Measurements from ENCODE around the gene LEO1. TPM values are rescaled to one million over a fixed set of nuclear protein-coding genes. Genes with fewer than 3 reads are reported as not detected.

LEO1 gene
- total RNA-seq, 4 donors from 2014 or later, result 7.9 to 14.1 (median 10.5) TPM

DNA sequence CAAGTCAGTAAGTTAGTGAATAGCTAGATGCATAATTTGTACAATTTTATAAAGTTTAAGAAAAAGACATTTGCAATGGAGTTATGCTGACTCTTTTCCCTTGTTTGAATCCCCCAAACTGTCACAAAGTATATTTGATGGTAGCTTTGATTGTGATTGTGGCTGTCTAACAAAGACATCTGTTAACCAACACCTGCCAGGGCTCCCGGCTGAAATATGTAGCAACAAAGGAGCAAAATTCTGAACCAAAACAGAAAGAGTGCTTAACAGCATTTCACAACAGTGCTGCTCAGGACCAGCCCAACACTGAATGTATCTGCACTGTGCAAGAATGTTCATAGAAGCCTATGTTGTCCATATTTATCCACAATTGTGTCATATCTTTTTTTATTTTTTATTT is 39.4 kb downstream of the LEO1 start:
- 68% methylated on average over 1 of the region's 1 CpG for WGBS
- DNase-seq (ENCODE audit: extremely low spot score), result no peak
- TF ChIP-seq EP300 (IDR thresholded peaks at IDR 0.05) (no peak), POLR2A (IDR thresholded peaks at IDR 0.05; ENCODE audit: low read depth) (no peak), POLR2AphosphoS5 (IDR thresholded peaks at IDR 0.05) (no peak)
- TF ChIP-seq, protein P1, sequence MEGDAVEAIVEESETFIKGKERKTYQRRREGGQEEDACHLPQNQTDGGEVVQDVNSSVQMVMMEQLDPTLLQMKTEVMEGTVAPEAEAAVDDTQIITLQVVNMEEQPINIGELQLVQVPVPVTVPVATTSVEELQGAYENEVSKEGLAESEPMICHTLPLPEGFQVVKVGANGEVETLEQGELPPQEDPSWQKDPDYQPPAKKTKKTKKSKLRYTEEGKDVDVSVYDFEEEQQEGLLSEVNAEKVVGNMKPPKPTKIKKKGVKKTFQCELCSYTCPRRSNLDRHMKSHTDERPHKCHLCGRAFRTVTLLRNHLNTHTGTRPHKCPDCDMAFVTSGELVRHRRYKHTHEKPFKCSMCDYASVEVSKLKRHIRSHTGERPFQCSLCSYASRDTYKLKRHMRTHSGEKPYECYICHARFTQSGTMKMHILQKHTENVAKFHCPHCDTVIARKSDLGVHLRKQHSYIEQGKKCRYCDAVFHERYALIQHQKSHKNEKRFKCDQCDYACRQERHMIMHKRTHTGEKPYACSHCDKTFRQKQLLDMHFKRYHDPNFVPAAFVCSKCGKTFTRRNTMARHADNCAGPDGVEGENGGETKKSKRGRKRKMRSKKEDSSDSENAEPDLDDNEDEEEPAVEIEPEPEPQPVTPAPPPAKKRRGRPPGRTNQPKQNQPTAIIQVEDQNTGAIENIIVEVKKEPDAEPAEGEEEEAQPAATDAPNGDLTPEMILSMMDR (IDR thresholded peaks at IDR 0.05), result no peak
- Histone ChIP-seq H3K27ac (replicated peaks in 1 of 4) (no peak overlapping the region), H3K4me1 (no peaks in the 10 kb centered on the region), H3K9me3 (no peaks in the 10 kb centered on the region), H3K27me3 (no peaks in the 10 kb centered on the region), H3K36me3 (peaks cover 0 to 45% (median 23%) of the 10 kb centered on the region in 4 donors), H3K4me3 (no peak overlapping the region)
- intact Hi-C loops (cut with DNase I), result no loop called here

DNA sequence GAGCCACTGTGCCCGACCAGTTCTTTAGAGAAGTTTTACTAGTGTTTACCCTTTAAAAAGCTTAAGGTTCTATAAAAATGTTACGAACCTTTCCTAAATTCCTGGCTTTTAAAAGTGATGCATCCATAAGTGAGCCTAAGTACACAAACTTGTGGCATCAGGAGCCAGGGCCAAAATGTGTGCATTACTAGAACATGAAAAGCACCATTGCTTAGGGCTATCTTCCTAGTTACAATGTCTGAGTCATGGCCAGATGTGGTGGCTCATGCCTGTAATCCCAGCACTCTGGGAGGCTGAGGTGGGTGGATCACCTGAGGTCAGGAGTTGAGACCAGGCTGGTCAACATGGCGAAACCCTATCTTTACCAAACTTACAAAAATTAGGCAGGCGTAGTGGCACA is 39.9 kb downstream of the LEO1 start:
- intact Hi-C loops (cut with DNase I), result no loop called here
- H3K27me3 ChIP-seq, result no peaks in the 10 kb centered on the region
- no peak for DNase-seq (ENCODE audit: extremely low spot score)
- H3K36me3 ChIP-seq, result peaks cover 0 to 43% (median 23%) of the 10 kb centered on the region in 4 donors
- H3K4me3 ChIP-seq, result no peak overlapping the region
- no peak overlapping the region for H3K27ac ChIP-seq (replicated peaks in 1 of 4)
- no peaks in the 10 kb centered on the region for H3K9me3 ChIP-seq
- 97% methylated on average over 4 of the region's 4 CpGs for WGBS
- no peak for TF ChIP-seq EP300 (IDR thresholded peaks at IDR 0.05)
- TF ChIP-seq, protein P1 (IDR thresholded peaks at IDR 0.05), result no peak
- TF ChIP-seq POLR2AphosphoS5 (IDR thresholded peaks at IDR 0.05), result no peak
- no peak for TF ChIP-seq POLR2A (IDR thresholded peaks at IDR 0.05; ENCODE audit: low read depth)
- H3K4me1 ChIP-seq, result no peaks in the 10 kb centered on the region

DNA sequence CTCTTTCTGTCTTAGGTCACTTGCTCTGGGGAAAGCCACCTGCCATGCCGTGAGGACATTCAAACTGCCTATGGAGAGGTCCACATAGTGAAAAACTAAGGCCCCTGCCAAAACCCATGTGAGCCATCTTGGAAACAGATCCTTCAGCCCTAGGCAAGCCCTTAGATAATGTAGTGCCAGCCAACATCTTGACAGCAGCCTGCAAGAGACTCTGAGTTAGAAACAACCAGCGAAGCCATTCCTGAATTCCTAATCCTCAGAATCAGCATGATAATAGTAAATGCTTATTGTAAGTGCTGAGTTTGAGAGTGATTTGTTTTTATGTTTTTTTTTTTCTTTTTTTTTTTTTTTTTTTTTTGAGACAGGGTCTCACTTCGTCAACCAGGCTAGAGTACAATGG is 40.6 kb downstream of the LEO1 start:
- DNase-seq (ENCODE audit: extremely low spot score), result no peak
- Histone ChIP-seq H3K4me3 (no peak overlapping the region), H3K4me1 (no peaks in the 10 kb centered on the region), H3K9me3 (no peaks in the 10 kb centered on the region), H3K36me3 (peaks cover 0 to 36% (median 17%) of the 10 kb centered on the region in 4 donors), H3K27me3 (no peaks in the 10 kb centered on the region), H3K27ac (replicated peaks in 1 of 4) (no peak overlapping the region)
- WGBS, result 97% methylated on average over 3 of the region's 3 CpGs
- TF ChIP-seq EP300 (IDR thresholded peaks at IDR 0.05) (no peak), POLR2A (IDR thresholded peaks at IDR 0.05; ENCODE audit: low read depth) (no peak), POLR2AphosphoS5 (IDR thresholded peaks at IDR 0.05) (no peak)
- TF ChIP-seq, protein P1 (IDR thresholded peaks at IDR 0.05), result no peak
- intact Hi-C loops (cut with DNase I), result no loop called here

DNA sequence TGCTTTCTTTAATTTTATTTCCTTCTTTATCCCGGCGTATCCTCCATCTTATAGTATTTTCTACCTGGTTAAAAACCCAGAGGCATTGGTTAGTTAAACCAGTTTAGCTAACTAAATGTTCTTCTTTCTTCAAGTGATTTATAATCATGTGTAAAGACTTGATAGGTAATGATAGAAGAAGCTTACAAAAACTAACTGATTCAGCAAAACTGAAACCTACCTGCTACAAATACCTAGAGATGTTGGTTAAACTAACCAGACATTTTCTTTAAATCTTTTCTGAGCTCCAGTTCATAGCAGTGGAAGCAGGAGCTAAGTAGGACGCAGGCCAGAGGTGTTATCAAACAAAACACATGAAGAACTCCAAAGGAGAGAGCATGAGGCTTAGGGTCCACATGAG is 44.8 kb downstream of the LEO1 start:
- Histone ChIP-seq H3K4me3 (no peak overlapping the region), H3K36me3 (peaks cover 0 to 59% (median 45%) of the 10 kb centered on the region in 4 donors), H3K27me3 (no peaks in the 10 kb centered on the region), H3K27ac (replicated peaks in 1 of 4) (no peak overlapping the region), H3K4me1 (no peaks in the 10 kb centered on the region), H3K9me3 (no peaks in the 10 kb centered on the region)
- WGBS, result 98% methylated on average over 3 of the region's 3 CpGs
- TF ChIP-seq POLR2A (IDR thresholded peaks at IDR 0.05; ENCODE audit: low read depth), result no peak
- TF ChIP-seq POLR2AphosphoS5 (IDR thresholded peaks at IDR 0.05), result no peak
- no peak for TF ChIP-seq EP300 (IDR thresholded peaks at IDR 0.05)
- TF ChIP-seq, protein P1 (IDR thresholded peaks at IDR 0.05), result no peak
- intact Hi-C loops (cut with DNase I), result no loop called here
- DNase-seq (ENCODE audit: extremely low spot score), result no peak
